OCI-LY1 (cell line): ENCODE measurements around the gene DHRSX.
"Not testable (repeated sequence)": the region's sequence is repeated elsewhere in the genome, so short reads cannot be mapped to it uniquely, and the experiment has no call there.

ENCODE experiments used
- H2AFZ ChIP-seq: fragments of 200-600 bp; sonication (generic), shearing (Covaris generic); 2 replicates; pipeline ENCODE4 v1.6.0; 2014; ENCODE audit warnings: antibody characterized with exemption, mild to moderate bottlenecking, low read length
- H3F3A ChIP-seq: fragments of 200-600 bp; sonication (generic), shearing (Covaris generic); 2 replicates; pipeline ENCODE4 v1.6.0; 2014; ENCODE audit warnings: mild to moderate bottlenecking, antibody characterized with exemption, low read length, moderate library complexity; ENCODE audit not compliant: insufficient read depth
- H3K27ac ChIP-seq: fragments of 200-600 bp; sonication (generic); 2 replicates; pipeline ENCODE4 v1.5.1; 2014; ENCODE audit warnings: low read length, mixed run types, mild to moderate bottlenecking, low read depth; ENCODE audit not compliant: poor library complexity, severe bottlenecking
- H3K27me3 ChIP-seq: fragments of 200-600 bp; sonication (generic); 2 replicates; pipeline ENCODE4 v1.6.0; 2014; ENCODE audit warnings: antibody characterized with exemption, mild to moderate bottlenecking, low read length, moderate library complexity; ENCODE audit not compliant: insufficient read depth
- H3K36me3 ChIP-seq: fragments of 200-600 bp; sonication (generic); 2 replicates; pipeline ENCODE4 v1.6.1; 2014; ENCODE audit warnings: mild to moderate bottlenecking, antibody characterized with exemption, low read length, moderate library complexity, mixed read lengths; ENCODE audit not compliant: insufficient read depth
- H3K4me1 ChIP-seq: fragments of 200-600 bp; sonication (generic); 2 replicates; pipeline ENCODE4 v1.5.1; 2014; ENCODE audit warnings: mild to moderate bottlenecking, low read length, moderate library complexity; ENCODE audit not compliant: insufficient read depth, severe bottlenecking
- H3K4me2 ChIP-seq: fragments of 200-600 bp; sonication (generic), shearing (Covaris generic); 2 replicates; pipeline ENCODE4 v1.6.1; 2014; ENCODE audit warnings: low read length
- H3K4me3 ChIP-seq: fragments of 200-600 bp; sonication (generic); 2 replicates; pipeline ENCODE4 v1.5.1; 2014; ENCODE audit warnings: low read length, low read depth, mild to moderate bottlenecking, mixed read lengths; ENCODE audit not compliant: poor library complexity, severe bottlenecking
- H3K79me2 ChIP-seq: fragments of 200-600 bp; shearing (Covaris generic); 2 replicates; pipeline ENCODE4 v1.6.1; 2016; ENCODE audit warnings: mixed run types, low read length, mixed read lengths; ENCODE audit not compliant: insufficient read depth
- H3K9ac ChIP-seq: fragments of 200-600 bp; sonication (generic), shearing (Covaris generic); 2 replicates; pipeline ENCODE4 v1.6.1; 2014; ENCODE audit warnings: mild to moderate bottlenecking, low read length, mixed read lengths
- H3K9me2 ChIP-seq: fragments of 200-600 bp; sonication (generic), shearing (Covaris generic); 2 replicates; pipeline ENCODE4 v1.6.1; 2014; ENCODE audit warnings: low read depth, mild to moderate bottlenecking, low read length, mixed read lengths
- H3K9me3 ChIP-seq: fragments of 200-600 bp; shearing (Covaris generic); 2 replicates; pipeline ENCODE4 v1.6.1; 2014; ENCODE audit warnings: low read length, mixed read lengths
- H4K20me1 ChIP-seq: fragments of 200-600 bp; sonication (generic), shearing (Covaris generic); 2 replicates; pipeline ENCODE4 v1.6.0; 2016; ENCODE audit warnings: mild to moderate bottlenecking, low read length; ENCODE audit not compliant: insufficient read depth
- EZH2 ChIP-seq: fragments of 200-600 bp; sonication (generic), shearing (Covaris generic); IDR thresholded peaks from 2 replicates; pipeline ENCODE4 v1.8.0; 2017; ENCODE audit warnings: borderline replicate concordance, mixed run types, mild to moderate bottlenecking, antibody characterized with exemption, low read length, moderate library complexity, mixed read lengths
- TF ChIP-seq, protein P1 (sequence below): fragments of 200-600 bp; sonication (generic), shearing (Covaris generic); IDR thresholded peaks from 2 replicates; pipeline ENCODE4 v1.5.1; 2017; ENCODE audit warnings: mild to moderate bottlenecking, antibody characterized with exemption, low read length, moderate library complexity, mixed read lengths

DHRSX gene

DNA sequence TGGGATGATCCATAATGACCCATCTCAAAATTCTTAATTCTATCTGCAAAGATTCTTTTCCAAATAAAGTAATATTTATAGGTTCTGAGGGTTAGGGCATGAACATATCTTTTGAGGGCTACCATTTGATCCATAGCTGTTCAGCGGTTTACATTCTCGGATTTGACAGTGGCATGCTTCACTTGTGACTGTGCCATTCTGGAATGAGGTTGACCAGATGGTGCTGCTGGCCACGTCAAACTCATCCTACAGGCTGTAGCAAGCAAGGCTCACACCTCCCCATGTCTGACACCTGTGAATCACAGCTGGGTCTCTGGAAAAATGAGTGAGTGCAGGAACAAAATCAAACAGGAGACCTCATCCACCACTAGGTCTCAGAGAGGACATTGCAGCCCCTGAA lies 280.5 kb downstream of the DHRSX start:
- Histone ChIP-seq H3K9me2 (no peaks in the 10 kb centered on the region), H3K4me3 (no peak overlapping the region), H3K4me1 (no peaks in the 10 kb centered on the region), H4K20me1 (no peaks in the 10 kb centered on the region), H3K36me3 (peaks cover 28% of the 10 kb centered on the region), H3K4me2 (no peak overlapping the region), H3K27me3 (no peaks in the 10 kb centered on the region), H3F3A (no peaks in the 10 kb centered on the region), H2AFZ (no peak overlapping the region), H3K9ac (no peak overlapping the region), H3K79me2 (no peaks in the 10 kb centered on the region), H3K9me3 (peaks cover 24% of the 10 kb centered on the region), H3K27ac (no peak overlapping the region)
- no peak for TF ChIP-seq EZH2
- TF ChIP-seq, protein P1, sequence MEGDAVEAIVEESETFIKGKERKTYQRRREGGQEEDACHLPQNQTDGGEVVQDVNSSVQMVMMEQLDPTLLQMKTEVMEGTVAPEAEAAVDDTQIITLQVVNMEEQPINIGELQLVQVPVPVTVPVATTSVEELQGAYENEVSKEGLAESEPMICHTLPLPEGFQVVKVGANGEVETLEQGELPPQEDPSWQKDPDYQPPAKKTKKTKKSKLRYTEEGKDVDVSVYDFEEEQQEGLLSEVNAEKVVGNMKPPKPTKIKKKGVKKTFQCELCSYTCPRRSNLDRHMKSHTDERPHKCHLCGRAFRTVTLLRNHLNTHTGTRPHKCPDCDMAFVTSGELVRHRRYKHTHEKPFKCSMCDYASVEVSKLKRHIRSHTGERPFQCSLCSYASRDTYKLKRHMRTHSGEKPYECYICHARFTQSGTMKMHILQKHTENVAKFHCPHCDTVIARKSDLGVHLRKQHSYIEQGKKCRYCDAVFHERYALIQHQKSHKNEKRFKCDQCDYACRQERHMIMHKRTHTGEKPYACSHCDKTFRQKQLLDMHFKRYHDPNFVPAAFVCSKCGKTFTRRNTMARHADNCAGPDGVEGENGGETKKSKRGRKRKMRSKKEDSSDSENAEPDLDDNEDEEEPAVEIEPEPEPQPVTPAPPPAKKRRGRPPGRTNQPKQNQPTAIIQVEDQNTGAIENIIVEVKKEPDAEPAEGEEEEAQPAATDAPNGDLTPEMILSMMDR = no peak

DNA sequence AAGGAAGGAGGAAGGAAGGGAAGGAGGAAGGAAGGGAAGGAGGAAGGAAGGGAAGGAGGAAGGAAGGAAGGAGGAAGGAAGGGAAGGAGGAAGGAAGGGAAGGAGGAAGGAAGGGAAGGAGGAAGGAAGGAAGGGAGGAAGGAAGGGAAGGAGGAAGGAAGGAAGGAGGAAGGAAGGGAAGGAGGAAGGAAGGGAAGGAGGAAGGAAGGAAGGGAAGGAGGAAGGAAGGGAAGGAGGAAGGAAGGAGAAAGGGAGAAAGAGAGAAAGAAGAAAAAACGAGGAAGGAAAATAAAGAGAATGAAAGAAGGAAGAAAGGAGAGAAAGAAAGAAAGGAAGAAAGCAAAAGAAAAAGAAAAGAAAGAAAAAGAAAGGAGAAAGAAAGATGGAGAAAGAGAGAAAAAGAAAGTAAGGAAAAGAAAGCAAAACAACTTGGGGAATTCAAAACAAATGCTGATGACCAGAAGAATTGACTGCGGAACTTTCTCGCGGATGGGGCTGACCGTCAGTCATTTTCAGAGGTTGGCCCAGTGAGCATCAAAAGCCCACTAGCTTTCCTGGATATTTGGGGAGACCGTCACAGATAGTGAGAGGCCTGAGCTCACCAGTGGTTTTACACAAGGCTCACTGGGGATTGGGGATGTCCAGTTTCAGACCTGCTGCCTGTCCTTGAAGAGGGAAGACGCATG lies 286.5 kb downstream of the DHRSX start:
- not testable (repeated sequence) for H3K27ac ChIP-seq, H2AFZ ChIP-seq, H3K9me2 ChIP-seq, H3K4me3 ChIP-seq, H3F3A ChIP-seq, H3K36me3 ChIP-seq, H3K79me2 ChIP-seq, H3K4me2 ChIP-seq, H3K9ac ChIP-seq, H4K20me1 ChIP-seq, H3K4me1 ChIP-seq, H3K27me3 ChIP-seq
- H3K9me3 ChIP-seq = peaks cover 13% of the 10 kb centered on the region

DNA sequence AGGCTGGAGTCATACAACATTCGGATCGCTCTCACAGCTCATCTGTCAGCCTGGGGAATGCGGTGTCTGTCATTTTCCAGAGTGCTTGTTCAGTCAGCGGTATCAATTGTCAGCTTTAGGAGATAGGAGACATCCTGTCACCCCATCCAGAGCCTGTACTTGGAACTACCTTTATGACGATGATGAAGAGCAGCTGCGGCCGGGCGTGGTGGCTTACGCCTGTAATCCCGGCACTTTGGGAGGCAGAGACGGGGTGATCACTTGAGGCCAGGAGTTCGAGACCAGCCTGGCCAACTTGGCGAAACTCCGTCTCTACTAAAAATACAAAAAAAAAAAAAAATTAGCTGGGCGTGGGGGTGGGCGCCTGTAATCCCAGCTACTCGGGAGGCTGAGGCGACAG lies 289.1 kb downstream of the DHRSX start:
- not testable (repeated sequence) for H3K4me1 ChIP-seq, H3K27ac ChIP-seq, H3K9me3 ChIP-seq, H3K4me3 ChIP-seq, H3K9ac ChIP-seq, H3K79me2 ChIP-seq, H3F3A ChIP-seq, H4K20me1 ChIP-seq, H3K4me2 ChIP-seq, H3K36me3 ChIP-seq, H3K9me2 ChIP-seq, H2AFZ ChIP-seq, H3K27me3 ChIP-seq

DNA sequence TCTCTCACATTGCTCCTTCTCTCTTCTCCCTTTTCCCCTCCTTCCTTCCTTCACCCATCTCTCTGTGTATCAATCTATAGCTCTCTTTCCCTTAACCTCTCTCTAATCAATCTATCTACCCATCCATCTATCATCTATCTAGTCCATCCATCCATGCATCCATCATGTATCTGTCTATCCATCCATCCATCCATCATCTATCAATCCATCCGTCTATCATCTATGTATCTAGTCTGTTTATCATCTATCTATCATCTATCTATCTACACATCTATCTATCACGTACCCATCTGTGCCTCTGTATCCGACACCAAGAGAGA lies 307.5 kb downstream of the DHRSX start:
- no peaks in the 10 kb centered on the region for H3K9me2 ChIP-seq
- no peaks in the 10 kb centered on the region for H3K36me3 ChIP-seq
- H4K20me1 ChIP-seq = no peaks in the 10 kb centered on the region
- H3K79me2 ChIP-seq = no peaks in the 10 kb centered on the region
- no peak overlapping the region for H2AFZ ChIP-seq
- no peak overlapping the region for H3K4me3 ChIP-seq
- H3K27me3 ChIP-seq = no peaks in the 10 kb centered on the region
- no peak overlapping the region for H3K4me2 ChIP-seq
- no peaks in the 10 kb centered on the region for H3K9me3 ChIP-seq
- H3K27ac ChIP-seq = no peak overlapping the region
- H3K9ac ChIP-seq = no peak overlapping the region
- no peaks in the 10 kb centered on the region for H3F3A ChIP-seq
- TF ChIP-seq EZH2 = no peak
- TF ChIP-seq, protein P1 = no peak
- H3K4me1 ChIP-seq = no peaks in the 10 kb centered on the region
